Stimulated activated naive CD8-positive, alpha-beta T cell treated with anti-CD3 and anti-CD28 coated beads, Interleukin-15, amount 100 ng/mL, for 72 hours (primary cell): ENCODE measurements around the gene RAB3GAP2.
"Not testable (repeated sequence)": the region's sequence is repeated elsewhere in the genome, so short reads cannot be mapped to it uniquely, and the experiment has no call there.

Experiments used
- ATAC-seq: fragments of 150-1000 bp; cut with Tn5 transposase; 2 replicates; pipeline ENCODE4 v1.10.0; 2021; ENCODE audit warnings: mild to moderate bottlenecking, moderate library complexity
- DNase-seq, 2 donors: peaks; one replicate each; pipeline ENCODE4 v3.0.0; 2021 to 2022
- H3K27ac Mint-ChIP-seq, 2 donors: one replicate each; pipeline ENCODE4 v1.8.0; 2022; ENCODE audit warnings: mild to moderate bottlenecking in 2 of 2, mixed read lengths in 2 of 2, moderate library complexity in 2 of 2
- H3K27me3 Mint-ChIP-seq: one replicate; pipeline ENCODE4 v1.8.0; 2022; ENCODE audit warnings: mixed read lengths
- H3K4me1 Mint-ChIP-seq: one replicate; pipeline ENCODE4 v1.8.0; 2022; ENCODE audit warnings: mild to moderate bottlenecking, mixed read lengths
- H3K4me3 Mint-ChIP-seq, 2 donors: one replicate each; pipeline ENCODE4 v1.8.0; 2022; ENCODE audit warnings: mild to moderate bottlenecking in 2 of 2, mixed read lengths in 2 of 2, moderate library complexity in 1 of 2
- H3K9me3 Mint-ChIP-seq, 2 donors: one replicate each; pipeline ENCODE4 v1.8.0; 2022; ENCODE audit warnings: mixed read lengths in 2 of 2

The RAB3GAP2 gene

DNA sequence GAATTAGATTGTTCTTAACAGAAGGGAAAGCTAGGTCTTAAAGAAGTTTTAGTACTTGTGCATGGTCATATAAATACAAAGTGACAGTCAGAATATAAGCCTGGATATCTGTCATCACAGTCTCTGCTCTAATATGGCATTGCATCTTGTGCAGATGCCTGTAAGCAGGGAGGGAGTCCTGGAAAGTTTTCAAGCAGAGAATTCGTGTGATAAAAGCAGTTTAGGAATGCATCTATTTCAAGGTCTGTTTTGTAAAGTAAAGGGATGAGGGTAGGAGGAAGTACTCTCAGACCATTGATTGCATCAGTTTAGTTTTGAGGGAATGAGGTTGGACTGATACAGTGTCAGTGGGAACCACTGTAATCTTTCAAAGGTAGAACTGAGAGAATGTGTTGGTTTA is 147.7 kb downstream of the RAB3GAP2 start:
- ATAC-seq: no peak
- no peak overlapping the region for H3K4me3 Mint-ChIP-seq
- H3K9me3 Mint-ChIP-seq: peaks cover 0 to 3% of the 10 kb centered on the region in 2 donors
- H3K4me1 Mint-ChIP-seq: peaks cover 16% of the 10 kb centered on the region
- DNase-seq: no peak
- peak overlapping the region; percentile 1 to 90 for H3K27ac Mint-ChIP-seq
- H3K27me3 Mint-ChIP-seq: no peaks in the 10 kb centered on the region

DNA sequence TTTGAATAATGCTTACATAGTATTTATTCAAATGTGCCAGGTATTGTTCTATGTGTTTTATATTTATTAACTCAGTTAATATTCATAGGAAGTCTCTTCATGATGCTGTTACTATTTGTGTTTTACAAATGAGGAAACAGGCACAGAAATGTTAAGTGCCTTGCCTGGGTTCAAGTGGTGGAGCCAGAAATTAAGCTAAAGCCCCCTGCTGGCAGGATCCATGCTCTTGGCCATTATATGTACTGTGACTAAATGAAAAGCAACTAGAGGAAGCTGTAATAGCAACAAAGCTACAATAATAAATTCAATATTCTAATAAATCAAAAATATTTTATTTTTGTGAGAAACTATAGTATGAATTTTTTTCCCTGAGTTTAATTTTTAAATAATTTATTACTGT is 148.4 kb downstream of the RAB3GAP2 start:
- no peak overlapping the region for H3K27ac Mint-ChIP-seq
- H3K27me3 Mint-ChIP-seq: no peaks in the 10 kb centered on the region
- DNase-seq (no peak), ATAC-seq (no peak)
- no peak overlapping the region for H3K4me3 Mint-ChIP-seq
- peaks cover 14% of the 10 kb centered on the region for H3K4me1 Mint-ChIP-seq
- no peaks in the 10 kb centered on the region for H3K9me3 Mint-ChIP-seq

DNA sequence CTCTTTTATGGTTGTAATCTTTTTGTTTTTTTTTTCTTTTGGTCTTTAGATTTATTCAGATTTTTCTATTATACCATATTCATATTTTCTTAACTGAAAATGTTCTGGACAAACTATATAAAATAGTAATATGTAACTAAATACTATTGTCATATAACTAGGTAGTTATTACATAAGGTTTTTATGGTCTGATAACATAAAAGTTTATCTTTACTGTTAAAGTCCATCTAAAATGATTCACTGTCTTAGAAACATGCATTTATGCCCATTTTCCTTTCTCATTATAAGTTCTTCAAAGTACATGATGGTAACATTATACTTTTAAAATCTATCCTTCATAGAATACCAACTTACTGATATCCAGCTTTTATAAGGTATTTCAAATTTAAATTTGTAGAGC is 149.2 kb downstream of the RAB3GAP2 start:
- Mint-ChIP-seq H3K27ac (no peak overlapping the region), H3K27me3 (no peaks in the 10 kb centered on the region), H3K4me3 (no peak overlapping the region), H3K4me1 (peaks cover 14% of the 10 kb centered on the region), H3K9me3 (no peaks in the 10 kb centered on the region)
- no peak for ATAC-seq
- DNase-seq: no peak

DNA sequence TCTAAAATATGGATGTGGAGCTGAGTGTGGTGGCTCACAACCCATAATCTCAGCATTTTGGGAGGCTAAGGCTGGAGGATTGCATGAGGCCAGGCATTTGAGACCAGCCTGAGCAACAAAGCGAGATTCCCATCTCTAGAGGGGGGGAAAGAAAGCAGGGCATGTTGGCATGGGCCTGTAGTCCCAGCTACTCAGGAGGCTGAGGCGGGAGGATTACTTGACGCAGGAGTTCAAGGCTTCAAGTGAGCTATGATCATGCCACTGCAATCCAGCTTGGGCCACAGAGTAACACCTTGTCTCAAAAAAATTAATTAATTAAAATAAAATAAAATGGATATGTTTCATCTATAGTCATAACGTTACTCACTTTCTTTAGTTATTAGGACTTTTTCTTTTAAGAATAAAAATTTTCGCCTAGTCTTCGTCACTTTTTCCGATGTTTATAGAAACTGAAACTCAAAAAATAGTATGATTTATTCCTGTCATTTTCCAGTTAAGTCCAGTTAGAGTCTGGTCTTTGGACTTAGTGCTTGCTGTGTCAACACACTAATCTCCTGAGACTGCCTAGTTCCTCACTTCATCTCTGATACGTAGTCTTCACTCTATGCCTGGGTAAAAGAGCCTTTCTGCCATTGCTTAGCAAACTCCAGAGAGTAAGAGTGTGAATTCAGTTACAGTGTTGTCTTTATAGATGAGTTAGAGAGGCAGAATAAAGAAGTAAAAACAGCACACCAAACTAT is 150.3 kb downstream of the RAB3GAP2 start:
- ATAC-seq: no peak
- Mint-ChIP-seq H3K27me3 (no peaks in the 10 kb centered on the region), H3K9me3 (no peaks in the 10 kb centered on the region), H3K4me1 (peaks cover 14% of the 10 kb centered on the region), H3K27ac (peak overlapping the region in 1 of 2 donors; percentile 63), H3K4me3 (no peak overlapping the region)
- DNase-seq: no peak

DNA sequence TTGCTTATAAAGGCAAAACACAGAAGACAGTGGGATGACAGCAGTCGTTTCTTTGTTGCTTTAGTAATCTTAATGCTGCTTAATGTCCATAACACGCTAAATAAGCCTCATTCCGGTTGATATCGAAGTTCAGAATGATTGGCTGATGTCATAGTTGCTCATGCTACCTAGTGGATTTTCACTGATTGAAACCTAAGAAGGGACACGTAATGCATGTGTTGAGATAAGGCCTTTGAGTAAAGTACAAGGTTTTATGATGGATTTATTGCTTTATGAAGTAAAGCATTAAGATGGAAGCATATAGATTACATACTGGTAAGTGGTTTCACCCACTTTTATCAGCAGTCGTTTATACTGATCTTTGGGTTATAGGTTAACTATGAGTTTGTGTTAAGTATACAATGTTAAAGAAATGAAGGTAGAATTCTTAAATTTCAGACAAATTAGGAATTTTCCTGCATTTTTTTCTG is 153.2 kb downstream of the RAB3GAP2 start:
- Mint-ChIP-seq H3K4me3 (no peak overlapping the region), H3K27me3 (no peaks in the 10 kb centered on the region), H3K27ac (no peak overlapping the region)

DNA sequence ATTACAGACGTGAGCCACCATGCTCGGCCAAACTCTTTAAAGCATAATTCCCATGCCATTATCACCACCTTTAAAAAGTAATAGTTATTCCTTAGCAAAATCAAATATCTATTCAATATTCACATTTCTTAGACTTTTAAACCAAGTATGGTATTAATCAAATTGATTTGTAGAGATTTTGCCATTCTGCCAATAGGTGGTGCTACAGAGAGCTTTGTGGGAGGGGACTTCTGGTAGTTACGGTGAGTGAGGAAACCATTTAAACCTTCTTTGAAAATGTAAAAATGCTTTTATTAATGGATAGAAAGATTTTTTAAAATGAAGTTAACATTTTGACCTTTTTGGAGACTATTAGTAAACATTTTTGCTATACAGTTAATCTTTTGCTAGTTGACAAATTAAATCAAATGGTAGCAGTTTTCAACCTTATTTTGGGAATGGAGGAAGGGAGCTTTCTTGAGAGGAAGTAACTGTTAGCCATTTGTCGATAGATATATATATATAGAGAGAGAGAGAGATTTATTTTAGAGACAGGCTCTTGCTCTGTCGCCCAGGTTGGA is 159.0 kb downstream of the RAB3GAP2 start:
- Mint-ChIP-seq H3K27ac (peak overlapping the region in 1 of 2 donors; percentile 44), H3K4me1 (peaks cover 5% of the 10 kb centered on the region), H3K27me3 (no peaks in the 10 kb centered on the region), H3K9me3 (no peaks in the 10 kb centered on the region), H3K4me3 (peak overlapping the region in 1 of 2 donors; percentile 1)
- peak in 1 of 2 donors; percentile 15 for DNase-seq
- ATAC-seq: peak; percentile 68

More for the DNA sequence above, 153.2 kb downstream of the RAB3GAP2 start:
- no peaks in the 10 kb centered on the region for H3K9me3 Mint-ChIP-seq
- peaks cover 7% of the 10 kb centered on the region for H3K4me1 Mint-ChIP-seq
- ATAC-seq (no peak), DNase-seq (no peak)

DNA sequence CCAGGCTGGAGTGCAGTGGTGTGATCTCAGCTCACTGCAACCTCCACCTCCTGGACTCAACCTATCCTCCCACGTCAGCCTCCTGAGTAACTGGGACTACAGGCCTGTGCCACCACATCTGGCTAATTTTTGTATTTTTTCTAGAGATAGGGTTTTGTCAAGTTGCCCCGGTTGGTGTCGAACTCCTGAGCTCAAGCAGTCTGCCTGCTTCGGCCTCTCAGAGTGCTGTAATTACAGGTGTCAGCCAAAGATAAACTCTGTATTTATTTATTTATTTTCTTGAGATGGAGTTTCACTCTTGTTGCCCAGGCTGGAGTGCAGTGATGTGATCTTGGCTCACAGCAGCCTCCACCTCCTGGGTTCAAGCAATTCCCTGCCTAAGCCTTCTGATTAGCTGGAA is 159.7 kb downstream of the RAB3GAP2 start:
- not testable (repeated sequence) for ATAC-seq, H3K9me3 Mint-ChIP-seq, H3K27me3 Mint-ChIP-seq, H3K4me1 Mint-ChIP-seq, H3K4me3 Mint-ChIP-seq, H3K27ac Mint-ChIP-seq, DNase-seq

DNA sequence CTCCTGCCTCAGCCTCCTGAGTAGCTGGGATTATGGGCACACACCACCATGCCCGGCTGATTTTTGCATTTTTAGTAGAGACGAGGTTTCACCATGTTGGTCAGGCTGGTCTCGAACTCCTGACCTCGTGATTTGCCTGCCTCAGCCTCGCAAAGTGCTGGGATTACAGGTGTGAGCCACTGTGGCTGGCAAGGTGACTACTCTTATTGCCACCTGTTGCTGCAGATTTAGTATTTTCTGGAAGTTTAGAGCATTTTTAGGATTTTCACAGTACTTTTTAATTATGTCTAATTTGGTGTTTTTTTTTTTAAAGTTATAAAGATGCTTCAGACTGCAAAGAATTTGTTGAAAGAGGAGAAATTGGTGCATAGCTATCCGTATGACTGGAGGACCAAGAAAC is 161.8 kb downstream of the RAB3GAP2 start:
- not testable (repeated sequence) for H3K27ac Mint-ChIP-seq

DNA sequence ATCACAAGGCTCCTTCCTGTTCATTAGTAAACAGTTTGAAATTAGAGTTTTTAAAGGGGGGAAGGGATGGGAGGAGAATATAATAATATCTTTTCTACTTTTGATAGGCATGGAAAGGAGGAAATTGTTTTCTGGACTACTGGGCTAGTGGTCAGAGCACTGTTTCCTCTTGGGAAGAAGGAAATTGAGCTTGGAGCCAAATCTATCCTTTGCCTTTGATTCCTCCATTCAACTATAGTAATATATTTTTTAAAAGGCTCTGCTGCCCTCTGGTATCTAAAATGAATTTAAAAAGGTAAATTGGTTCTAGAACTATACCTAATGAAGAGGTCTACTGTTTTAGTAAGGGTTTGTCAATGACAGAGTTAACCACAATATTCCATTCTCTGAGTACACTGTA is 172.4 kb downstream of the RAB3GAP2 start:
- H3K4me1 Mint-ChIP-seq: peaks cover 19% of the 10 kb centered on the region
- no peaks in the 10 kb centered on the region for H3K9me3 Mint-ChIP-seq
- no peaks in the 10 kb centered on the region for H3K27me3 Mint-ChIP-seq
- no peak overlapping the region for H3K4me3 Mint-ChIP-seq
- ATAC-seq: no peak
- no peak overlapping the region for H3K27ac Mint-ChIP-seq
- no peak for DNase-seq

More for the DNA sequence above, 161.8 kb downstream of the RAB3GAP2 start:
- not testable (repeated sequence) for H3K4me1 Mint-ChIP-seq, H3K27me3 Mint-ChIP-seq, H3K9me3 Mint-ChIP-seq, ATAC-seq, DNase-seq, H3K4me3 Mint-ChIP-seq
